NCI-H446 treated with DMSO at 0.1 percent for 48 hours (cell line): ENCODE results near the gene LRRC8A.

ENCODE experiments used
- DNase-seq: peaks from one replicate; lab custom pipeline; 2025; lab: John Stamatoyannopoulos, UW

The LRRC8A gene

DNA sequence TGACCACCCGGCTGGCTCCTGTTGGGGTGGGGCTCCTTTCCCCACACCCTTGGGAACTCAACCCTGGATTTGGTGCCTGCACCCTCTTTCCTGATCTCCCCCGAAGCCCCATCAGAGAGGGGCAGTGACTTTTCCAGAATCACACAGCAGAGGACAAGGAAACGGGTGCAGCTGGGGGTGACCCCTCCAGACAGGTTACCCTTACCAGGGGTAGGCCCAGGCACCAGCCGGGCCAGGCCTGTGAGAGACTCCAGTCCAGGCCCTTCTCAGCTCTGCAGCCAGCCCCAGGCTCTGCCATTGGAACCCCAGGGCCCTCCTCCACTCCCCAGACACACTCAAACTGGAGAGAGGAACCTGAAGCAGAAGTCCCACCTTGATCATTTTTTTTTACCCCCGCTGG is 19.9 kb downstream of the LRRC8A start:
- DNase-seq: no peak

DNA sequence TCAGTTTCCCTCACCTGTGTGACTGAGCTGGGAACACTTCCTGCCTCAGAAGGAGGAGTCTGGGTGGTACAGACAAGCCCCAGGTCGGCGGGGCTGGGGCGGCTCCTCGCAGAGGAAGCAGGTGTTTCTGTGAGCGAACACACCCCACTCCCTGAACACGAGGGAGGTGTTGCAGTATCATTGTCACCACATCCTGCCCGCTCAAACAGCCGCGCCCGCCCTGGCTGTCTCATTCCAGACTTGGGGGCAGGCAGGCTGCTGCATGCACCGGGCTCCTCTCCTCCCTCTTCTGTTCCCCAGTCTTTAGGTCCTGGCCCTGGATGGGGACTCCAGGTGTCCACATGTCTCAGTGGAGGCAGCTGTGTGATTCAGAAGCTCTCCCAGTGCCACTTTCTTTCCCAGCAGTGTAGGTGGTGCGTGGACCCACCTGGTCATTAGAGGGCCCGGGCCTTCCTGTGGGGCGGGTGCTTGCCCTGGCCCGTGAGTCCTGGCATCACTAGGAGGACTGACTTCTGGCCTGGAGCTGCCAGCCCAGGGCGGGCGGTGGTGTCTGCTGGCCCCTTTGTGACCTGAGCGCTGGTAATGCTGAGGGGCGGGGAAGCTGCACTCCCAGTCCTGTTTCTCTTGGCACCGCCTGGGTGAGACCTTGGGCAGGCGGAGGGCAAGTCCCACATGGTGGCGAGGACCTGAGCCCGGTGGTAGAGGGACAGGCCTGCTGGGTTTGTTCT is 20.6 kb downstream of the LRRC8A start:
- no peak for DNase-seq

DNA sequence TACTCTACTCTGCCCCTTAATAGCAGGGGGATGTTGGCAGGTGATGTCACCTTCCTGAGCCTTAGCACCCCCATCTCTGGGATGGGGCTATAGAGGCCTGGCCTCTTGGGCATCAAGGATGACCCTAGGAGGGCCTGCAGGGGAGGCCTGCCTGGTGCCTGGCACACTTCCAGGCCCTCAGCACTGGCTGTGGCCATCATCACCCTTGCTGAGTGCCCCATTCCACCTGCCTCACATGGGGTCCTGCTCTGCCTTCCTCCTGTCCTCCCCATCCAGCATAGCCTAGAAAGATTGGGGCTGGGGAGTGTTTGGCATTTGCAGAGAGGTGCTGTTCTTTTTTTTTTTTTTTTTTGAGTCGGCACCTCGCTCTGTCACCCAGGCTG is 21.1 kb downstream of the LRRC8A start:
- no peak for DNase-seq

DNA sequence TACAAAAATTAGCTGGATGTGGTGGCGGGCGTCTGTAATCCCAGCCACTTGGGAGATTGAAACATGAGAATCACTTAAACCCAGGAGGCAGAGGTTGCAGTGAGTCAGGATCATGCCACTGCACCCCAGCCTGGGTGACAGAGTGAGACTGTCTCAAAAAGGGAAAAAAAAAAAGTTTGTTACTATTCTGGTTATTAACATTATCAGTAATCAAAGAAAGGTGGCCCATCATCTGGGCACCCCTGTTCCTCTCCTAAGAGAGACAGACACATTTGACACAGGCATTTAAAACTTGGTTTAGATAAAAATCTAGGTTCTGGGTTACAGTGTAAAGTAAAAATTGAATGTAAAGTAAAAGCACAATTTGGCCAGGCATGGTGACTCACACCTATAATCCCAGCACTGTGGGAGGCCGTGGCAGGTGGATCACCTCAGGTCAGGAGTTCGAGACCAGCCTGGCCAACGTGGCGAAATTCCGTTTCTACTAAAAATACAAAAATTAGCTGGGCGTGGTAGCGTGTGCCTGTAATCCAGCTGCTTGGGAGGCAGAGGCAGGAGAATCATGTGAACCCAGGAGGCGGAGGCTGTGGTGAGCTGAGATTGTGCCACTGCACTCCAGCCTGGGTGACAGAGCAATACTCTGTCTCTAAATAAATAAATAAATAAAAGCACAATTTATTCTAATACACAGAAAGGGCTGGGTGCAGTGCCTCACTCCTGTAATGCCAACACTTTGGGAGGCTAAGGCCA is 22.1 kb downstream of the LRRC8A start:
- no peak for DNase-seq

DNA sequence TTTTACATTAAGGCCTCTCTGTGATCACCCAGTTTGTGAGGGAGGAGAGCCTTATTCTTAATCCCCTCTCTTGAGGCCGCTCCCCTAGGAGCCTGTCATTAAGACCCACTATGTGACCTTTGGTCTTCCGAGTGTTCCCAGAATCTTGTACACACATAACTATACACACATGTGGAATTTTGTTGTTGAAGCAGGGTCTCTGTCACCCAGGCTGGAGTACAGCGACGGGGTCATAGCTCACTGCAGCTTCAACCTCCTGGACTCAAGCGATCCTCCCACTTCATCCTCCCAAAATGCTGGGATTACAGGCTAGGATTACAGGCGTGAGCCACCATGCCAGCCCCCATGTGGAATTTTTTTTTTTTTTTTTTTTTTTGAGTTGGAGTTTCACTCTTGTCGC is 24.0 kb downstream of the LRRC8A start:
- DNase-seq: no peak

DNA sequence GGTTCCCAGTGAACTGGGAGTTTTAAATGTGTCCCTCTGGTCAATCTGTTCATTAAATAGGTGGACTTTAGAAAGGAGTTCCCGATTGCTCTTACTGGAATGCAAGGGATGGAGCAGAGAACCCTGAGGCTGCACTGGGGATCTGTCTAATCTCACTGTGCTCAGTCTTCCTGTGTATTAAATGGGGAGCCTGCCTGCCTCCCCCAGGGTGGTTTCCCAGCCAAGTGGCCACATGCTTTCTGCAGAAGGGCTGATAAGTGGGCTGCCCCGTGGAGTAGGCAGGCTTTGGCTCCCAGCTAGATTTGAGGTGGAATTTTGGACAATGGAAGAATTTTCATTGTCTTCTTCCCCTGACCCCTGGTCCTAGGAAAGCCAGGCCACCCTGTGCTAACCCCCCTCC is 24.8 kb downstream of the LRRC8A start:
- no peak for DNase-seq

DNA sequence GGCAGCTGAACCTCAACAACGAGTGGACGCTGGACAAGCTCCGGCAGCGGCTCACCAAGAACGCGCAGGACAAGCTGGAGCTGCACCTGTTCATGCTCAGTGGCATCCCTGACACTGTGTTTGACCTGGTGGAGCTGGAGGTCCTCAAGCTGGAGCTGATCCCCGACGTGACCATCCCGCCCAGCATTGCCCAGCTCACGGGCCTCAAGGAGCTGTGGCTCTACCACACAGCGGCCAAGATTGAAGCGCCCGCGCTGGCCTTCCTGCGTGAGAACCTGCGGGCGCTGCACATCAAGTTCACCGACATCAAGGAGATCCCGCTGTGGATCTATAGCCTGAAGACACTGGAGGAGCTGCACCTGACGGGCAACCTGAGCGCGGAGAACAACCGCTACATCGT is 26.4 kb downstream of the LRRC8A start:
- no peak for DNase-seq

DNA sequence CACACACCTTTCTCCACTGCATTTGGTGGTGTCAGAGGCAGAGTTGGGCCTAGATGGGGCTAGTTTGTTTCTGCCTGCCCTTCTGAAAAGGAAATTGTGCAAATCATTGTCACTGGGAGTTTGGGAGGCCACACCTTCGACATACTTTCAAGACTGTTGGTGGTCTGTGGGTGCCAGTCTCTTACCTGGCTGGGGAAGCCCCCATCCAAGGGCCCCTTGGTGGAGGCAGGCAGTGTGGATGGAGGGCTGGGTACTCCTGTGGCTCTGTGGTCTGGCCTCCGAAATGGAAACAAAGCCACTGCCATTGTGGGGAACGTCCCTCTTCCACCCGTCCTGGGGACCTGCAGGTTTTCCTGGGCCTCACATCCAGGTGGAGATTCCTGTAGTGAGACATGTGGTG is 27.9 kb downstream of the LRRC8A start:
- no peak for DNase-seq

DNA sequence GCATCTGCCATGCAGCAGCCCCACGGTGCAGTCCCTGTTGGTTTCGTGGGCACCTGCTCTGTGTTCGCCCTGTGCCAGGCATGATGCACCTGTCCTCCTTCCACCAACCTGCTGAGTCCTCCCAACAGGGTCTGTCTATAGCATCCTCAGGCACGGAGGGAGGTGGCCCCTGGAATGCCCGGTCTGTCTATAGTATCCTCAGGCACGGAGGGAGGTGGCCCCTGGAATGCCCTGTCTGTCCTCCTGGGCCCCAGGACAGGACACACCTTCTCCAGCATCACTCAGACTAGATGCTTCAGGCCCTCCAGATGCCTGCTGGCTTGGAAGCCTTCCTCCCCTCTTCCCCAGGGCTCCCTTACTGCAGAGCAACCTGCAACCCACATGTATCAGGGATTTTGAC is 29.0 kb downstream of the LRRC8A start:
- no peak for DNase-seq

DNA sequence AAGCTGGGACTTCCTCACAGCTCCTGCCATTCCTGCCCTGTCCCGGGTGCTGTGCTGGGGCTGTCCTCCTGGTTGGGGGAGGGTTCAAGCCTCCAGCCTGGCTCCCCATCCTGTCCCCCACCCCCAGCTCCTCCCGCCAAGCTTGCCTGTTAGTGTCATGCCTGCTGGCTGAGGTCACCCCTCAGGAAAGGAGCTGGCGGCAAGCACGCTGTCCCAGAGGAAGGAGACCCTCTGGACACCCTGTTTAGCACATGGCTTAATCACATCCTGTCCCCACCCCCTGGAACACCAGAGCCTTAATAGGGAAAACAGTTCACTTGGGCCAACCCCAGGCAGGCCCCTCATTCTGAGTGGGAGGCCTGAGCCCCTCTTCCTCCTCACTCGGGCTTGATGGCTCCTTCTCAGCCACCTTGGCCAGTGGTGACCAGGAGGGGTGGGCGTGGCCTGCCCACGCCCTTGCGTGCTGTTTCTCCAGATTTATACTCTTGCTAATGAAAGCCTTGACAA is 29.6 kb downstream of the LRRC8A start:
- no peak for DNase-seq

DNA sequence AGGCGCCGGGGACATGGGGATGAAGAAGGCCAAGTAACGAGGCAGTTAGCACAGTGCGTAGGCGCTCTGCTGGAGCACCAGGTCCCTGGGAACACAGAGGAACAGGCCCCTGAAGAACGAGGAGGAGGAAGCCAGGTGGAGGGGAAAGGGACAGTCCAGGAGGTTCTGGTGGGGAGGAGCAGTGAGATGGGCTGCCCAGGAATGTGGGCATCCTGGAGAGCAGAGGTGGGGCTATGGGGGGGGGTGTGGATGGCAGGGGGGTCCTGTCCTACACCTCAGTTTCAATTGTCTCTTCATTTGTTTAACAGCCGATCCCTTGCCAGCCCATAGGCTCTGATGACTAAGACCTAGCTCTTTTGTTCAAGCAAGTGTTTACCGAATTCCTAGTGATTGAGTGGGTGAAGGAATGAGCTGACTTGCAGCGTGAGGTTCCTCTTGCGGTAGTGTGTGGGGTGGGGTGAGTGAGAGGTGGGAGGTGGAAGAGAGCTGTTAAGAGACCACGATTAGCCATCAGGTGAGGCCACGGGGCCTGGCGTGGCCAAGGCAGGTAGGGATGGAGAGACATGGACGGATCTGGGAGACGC is 30.4 kb downstream of the LRRC8A start:
- DNase-seq: no peak

DNA sequence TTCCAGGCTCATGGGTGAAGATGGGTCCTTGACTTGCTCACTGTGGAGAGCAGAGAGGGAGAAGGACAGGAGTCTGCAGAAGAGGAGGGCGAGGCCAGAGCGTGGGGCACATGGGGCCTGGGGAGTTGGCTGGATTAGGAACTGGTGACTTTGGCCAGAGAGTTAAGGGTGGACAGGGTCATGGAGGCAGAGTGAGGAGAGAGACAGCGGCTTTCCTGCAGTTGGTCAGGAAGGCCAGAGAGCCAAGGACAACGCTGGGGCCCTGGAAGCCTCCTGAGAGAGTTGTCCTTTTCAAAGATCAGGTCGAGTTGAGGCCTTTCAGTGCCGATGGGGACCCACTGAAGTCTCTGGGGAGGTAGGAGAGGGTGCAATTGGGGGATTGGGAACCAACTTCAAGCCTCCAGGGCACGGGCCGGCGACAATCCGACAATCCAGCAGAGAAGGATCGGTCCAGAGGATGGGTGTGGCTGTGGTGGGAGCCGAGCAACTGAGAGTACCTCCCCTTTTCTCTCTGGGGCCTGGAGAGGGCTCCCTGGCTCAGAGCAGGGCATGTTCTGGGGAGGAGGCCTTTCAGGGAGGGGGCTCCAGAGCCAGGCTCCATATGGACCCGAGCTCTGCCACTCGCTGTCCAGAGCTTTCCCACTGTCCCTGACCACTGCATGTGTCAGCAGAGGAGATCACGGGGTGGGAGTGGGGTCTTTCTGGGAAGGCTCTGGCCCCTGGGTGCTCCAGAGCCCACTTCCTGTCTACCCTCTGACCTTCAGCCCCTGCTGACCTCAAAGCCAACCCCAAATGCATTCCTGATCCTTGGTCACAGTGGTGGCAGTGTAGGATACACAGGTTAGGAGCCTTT is 31.3 kb downstream of the LRRC8A start:
- no peak for DNase-seq

DNA sequence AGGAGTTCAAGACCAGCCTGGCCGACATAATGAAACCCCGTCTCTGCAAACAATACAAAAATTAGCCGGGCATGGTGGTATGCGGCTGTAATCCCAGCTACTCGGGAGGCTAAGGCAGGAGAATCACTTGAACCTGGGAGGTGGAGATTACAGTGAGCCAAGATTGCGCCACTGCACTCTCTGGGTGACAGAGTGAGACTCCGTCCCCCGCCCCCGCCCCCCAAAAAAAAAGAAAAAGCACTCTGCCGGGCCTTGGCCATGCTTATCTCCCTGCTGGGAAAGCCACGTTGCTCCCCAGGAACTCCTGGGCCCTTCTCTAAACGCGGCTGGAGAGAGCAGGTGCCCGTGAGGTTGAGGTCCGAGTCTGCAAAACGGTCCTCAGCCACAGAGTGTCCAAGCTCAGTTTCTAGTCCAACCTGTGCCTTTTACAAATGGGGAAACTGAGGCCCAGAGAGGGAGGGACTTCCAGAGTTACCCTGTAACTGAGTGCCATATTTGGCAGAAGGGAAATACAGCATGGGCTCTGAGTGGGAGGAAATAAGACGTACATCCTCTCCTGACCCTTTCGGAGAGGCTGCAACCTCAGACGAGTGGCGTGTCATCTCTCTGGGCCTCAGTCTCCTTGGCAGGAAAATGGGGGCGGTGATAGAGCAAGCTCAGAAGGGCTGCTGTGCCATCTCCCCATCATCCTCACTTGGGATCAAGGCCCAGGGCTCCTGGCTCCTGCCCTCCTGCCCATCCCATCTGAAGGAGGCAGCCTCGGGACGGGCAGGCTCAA is 32.3 kb downstream of the LRRC8A start:
- no peak for DNase-seq

DNA sequence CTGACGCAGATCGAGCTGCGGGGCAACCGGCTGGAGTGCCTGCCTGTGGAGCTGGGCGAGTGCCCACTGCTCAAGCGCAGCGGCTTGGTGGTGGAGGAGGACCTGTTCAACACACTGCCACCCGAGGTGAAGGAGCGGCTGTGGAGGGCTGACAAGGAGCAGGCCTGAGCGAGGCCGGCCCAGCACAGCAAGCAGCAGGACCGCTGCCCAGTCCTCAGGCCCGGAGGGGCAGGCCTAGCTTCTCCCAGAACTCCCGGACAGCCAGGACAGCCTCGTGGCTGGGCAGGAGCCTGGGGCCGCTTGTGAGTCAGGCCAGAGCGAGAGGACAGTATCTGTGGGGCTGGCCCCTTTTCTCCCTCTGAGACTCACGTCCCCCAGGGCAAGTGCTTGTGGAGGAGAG is 34.3 kb downstream of the LRRC8A start:
- DNase-seq: no peak

DNA sequence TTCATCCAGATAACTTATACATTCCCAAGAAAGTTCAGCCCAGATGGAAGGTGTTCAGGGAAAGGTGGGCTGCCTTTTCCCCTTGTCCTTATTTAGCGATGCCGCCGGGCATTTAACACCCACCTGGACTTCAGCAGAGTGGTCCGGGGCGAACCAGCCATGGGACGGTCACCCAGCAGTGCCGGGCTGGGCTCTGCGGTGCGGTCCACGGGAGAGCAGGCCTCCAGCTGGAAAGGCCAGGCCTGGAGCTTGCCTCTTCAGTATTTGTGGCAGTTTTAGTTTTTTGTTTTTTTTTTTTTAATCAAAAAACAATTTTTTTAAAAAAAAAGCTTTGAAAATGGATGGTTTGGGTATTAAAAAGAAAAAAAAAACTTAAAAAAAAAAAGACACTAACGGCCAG is 34.8 kb downstream of the LRRC8A start:
- no peak for DNase-seq

DNA sequence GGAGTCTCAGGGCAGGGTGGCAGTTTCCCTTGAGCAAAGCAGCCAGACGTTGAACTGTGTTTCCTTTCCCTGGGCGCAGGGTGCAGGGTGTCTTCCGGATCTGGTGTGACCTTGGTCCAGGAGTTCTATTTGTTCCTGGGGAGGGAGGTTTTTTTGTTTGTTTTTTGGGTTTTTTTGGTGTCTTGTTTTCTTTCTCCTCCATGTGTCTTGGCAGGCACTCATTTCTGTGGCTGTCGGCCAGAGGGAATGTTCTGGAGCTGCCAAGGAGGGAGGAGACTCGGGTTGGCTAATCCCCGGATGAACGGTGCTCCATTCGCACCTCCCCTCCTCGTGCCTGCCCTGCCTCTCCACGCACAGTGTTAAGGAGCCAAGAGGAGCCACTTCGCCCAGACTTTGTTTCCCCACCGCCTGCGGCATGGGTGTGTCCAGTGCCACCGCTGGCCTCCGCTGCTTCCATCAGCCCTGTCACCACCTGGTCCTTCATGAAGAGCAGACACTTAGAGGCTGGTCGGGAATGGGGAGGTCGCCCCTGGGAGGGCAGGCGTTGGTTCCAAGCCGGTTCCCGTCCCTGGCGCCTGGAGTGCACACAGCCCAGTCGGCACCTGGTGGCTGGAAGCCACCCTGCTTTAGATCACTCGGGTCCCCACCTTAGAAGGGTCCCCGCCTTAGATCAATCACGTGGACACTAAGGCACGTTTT is 35.4 kb downstream of the LRRC8A start:
- DNase-seq: peak; percentile 29

DNA sequence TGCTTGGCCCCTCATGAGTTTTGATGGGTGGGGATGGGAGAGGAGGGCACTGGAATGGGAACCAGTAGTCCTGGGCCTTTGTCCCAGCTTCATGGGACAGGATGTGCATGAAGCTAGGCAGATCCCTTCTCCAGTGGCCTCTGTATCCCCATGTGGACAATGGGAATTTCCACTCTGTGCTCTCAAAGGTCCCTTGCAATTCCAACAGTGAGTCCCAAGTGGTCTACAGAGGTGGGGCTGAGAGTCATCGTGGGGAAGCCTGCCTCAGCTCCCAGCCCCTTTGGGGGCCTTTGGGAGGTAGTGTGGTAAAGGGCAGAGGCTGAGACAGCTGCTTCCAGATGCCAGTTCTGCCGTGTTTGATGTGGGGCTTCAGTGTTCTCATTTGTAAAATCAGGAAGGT is 37.0 kb downstream of the LRRC8A start:
- DNase-seq: no peak

DNA sequence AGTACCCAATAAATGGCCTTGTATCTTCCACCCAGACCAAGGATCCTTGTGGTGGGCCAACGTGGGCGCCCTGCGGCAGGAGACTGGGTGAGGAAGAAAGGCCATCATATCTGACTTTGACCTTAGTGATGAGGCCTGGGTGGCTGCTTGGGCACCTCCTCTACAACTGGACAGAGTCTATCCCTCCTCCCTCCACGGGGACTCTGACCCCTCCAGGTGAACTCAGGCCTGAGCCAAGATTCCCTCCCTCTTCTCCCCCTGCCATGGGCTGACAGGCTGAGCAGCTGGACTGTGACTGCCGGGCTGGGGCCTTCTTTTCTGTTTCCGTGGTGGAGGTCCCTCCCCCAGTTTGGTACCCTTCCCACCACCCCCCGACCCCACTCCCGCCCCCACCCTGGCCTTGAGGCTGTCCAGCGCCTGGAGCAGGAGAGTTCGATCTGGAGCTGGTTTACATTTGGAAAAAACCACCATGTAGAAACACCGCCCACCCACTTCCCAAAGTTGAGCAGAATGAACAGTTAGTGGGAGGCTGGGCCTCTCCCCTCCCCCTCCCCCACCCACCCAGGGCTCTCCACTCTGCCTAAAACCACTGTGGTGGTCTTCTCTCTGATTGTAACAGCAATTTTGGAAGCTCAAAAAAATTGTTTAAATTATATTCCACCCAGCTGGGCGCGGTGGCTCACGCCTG is 37.6 kb downstream of the LRRC8A start:
- no peak for DNase-seq

DNA sequence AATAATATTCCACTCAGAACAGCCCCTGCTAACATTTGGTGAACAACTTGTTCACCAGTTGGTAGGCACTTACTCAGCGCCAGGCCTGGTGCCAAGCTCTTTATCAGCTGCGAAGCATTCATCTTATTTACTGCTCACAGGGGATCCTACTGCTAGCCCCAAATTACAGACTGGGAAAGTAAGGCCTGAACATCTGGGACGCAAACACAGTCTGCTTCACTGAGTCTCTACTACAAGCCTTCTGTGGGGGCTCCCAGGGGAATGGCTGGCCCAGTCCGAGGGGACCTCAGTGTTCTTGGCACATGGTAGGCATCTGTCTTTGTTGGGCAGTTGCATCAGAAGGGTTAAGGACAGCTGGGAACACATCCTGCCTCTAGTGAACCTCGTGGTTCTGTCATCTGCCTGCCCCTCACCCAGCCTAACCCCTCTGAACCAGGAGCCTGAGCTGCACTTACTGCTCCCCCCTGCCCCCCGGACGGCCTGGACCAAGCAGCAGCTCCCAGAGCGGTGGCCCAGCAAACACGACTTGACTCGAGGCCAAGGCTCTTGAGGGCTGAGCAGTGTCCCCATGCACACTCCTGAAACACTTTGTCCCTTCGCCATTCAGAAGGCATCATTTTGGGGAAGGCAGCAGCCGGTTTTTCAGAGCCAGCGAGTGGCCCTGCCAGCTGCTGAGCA is 38.6 kb downstream of the LRRC8A start, which contains the start of gene PHYHD1:
TSS of gene PHYHD1 (plus strand) at position 602 of the 678 bp plus-strand sequence. CDS start 1,342 bp downstream, outside the sequence.
- peak; percentile 63 for DNase-seq
